ENCODE results near the gene STARD7.

The STARD7 gene

GRCh38 chr2:96159084-96159830, 49.4 kb downstream of the STARD7 start:
- no peak overlapping the region for H3K4me3 ChIP-seq (ENCODE audit: low read depth, low read length)
- DNase-seq (ENCODE audit: low read depth, low spot score), result no peak
- no peak for TF ChIP-seq CTCF (IDR thresholded peaks at IDR 0.05; ENCODE audit: low read depth, low read length)
- in situ Hi-C loops (cut with HindIII; ENCODE audit: low sequenced_read_pairs), result no loop called here

- no peak for TF ChIP-seq CTCF (IDR thresholded peaks at IDR 0.05; ENCODE audit: low read depth, low read length)
- DNase-seq (ENCODE audit: low read depth, low spot score), result no peak
- in situ Hi-C loops (cut with HindIII; ENCODE audit: low sequenced_read_pairs), result no loop called here
- no peak overlapping the region for H3K4me3 ChIP-seq (ENCODE audit: low read depth, low read length)
These were observed 50.1 kb downstream of the STARD7 start for GRCh38 chr2:96158554-96158940.

- no peak for TF ChIP-seq CTCF (IDR thresholded peaks at IDR 0.05; ENCODE audit: low read depth, low read length)
- DNase-seq (ENCODE audit: low read depth, low spot score), result no peak
- in situ Hi-C loops (cut with HindIII; ENCODE audit: low sequenced_read_pairs), result no loop called here
- H3K4me3 ChIP-seq (ENCODE audit: low read depth, low read length), result no peak overlapping the region
These were observed 50.7 kb downstream of the STARD7 start for GRCh38 chr2:96157649-96158553.

GRCh38 chr2:96156926-96157648, 51.5 kb downstream of the STARD7 start:
- in situ Hi-C loops (cut with HindIII; ENCODE audit: low sequenced_read_pairs), result no loop called here
- no peak for DNase-seq (ENCODE audit: low read depth, low spot score)
- no peak overlapping the region for H3K4me3 ChIP-seq (ENCODE audit: low read depth, low read length)
- TF ChIP-seq CTCF (IDR thresholded peaks at IDR 0.05; ENCODE audit: low read depth, low read length), result no peak

- TF ChIP-seq CTCF (IDR thresholded peaks at IDR 0.05; ENCODE audit: low read depth, low read length), result no peak
- H3K4me3 ChIP-seq (ENCODE audit: low read depth, low read length), result no peak overlapping the region
- DNase-seq (ENCODE audit: low read depth, low spot score), result no peak
- in situ Hi-C loops (cut with HindIII; ENCODE audit: low sequenced_read_pairs), result no loop called here
These were observed 52.4 kb downstream of the STARD7 start for GRCh38 chr2:96156011-96156820.

Measured in astrocyte of the spinal cord (primary cell).